B cell (primary cell): Measurements from ENCODE around the gene AKR1C3.

Experiments used
- EZH2 ChIP-seq: IDR thresholded peaks from 2 replicates; pipeline ENCODE4 v1.6.1; 2012; ENCODE audit warnings: borderline replicate concordance, low read depth, mild to moderate bottlenecking, moderate library complexity, low read length; ENCODE audit not compliant: insufficient read depth, poor library complexity, severe bottlenecking
- TF ChIP-seq, protein P1 (sequence below): fragments of 200-600 bp; IDR thresholded peaks from one replicate; pipeline ENCODE4 v1.8.0; 2022; ENCODE audit warnings: antibody characterized with exemption, mild to moderate bottlenecking

- TF ChIP-seq, protein P1, sequence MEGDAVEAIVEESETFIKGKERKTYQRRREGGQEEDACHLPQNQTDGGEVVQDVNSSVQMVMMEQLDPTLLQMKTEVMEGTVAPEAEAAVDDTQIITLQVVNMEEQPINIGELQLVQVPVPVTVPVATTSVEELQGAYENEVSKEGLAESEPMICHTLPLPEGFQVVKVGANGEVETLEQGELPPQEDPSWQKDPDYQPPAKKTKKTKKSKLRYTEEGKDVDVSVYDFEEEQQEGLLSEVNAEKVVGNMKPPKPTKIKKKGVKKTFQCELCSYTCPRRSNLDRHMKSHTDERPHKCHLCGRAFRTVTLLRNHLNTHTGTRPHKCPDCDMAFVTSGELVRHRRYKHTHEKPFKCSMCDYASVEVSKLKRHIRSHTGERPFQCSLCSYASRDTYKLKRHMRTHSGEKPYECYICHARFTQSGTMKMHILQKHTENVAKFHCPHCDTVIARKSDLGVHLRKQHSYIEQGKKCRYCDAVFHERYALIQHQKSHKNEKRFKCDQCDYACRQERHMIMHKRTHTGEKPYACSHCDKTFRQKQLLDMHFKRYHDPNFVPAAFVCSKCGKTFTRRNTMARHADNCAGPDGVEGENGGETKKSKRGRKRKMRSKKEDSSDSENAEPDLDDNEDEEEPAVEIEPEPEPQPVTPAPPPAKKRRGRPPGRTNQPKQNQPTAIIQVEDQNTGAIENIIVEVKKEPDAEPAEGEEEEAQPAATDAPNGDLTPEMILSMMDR, result no peak
- no peak for TF ChIP-seq EZH2
These were observed 13.8 kb downstream of the AKR1C3 start for GRCh38 chr10:5107860-5108526.
